Fibroblast of mammary gland (primary cell): ENCODE data around the gene ZDHHC16.

Experiments
- DNase-seq: peaks from one replicate; pipeline ENCODE4 v3.0.0-alpha.2; 2010; ENCODE audit warnings: low read depth
- H3K4me3 ChIP-seq: 2 replicates; pipeline ENCODE4 v1.5.1; 2011; ENCODE audit warnings: low read depth, mild to moderate bottlenecking, low read length, moderate library complexity; ENCODE audit not compliant: control insufficient read depth
- CTCF ChIP-seq: conservative IDR thresholded peaks from 2 replicates; pipeline ENCODE4 v1.5.1; 2011; ENCODE audit warnings: low read depth, low read length, inconsistent platforms; ENCODE audit not compliant: control insufficient read depth, insufficient read depth

Gene ZDHHC16

DNA sequence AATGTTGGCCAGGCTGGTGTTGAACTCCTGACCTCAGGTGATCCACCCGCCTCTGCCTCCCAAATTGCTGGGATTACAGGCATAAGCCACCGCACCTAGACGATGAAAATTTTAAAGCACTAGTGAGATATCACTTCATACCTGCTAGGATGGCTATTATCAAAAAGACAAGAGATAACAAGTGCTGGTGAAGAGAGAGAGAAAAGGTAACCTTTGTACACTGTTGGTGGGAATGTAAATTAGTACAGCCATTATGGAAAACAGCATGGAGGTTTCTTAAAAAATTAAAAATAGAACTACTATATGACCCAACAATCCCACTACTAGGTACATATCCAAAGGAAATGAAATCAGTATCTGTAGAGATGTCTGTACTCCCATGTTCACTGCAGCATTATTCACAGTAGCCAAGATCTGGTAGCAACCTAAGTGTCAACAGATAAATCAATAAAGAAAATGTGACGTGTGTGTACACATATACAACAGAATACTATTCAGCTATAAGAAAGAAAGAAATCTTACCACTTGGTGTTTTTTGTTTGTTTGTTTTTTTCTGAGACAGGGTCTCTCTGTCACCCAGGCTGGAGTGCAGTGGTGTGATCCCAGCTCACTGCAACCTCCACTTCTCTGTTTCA, 39.8 kb downstream of the ZDHHC16 start:
- H3K4me3 ChIP-seq: no peak overlapping the region
- no peak for TF ChIP-seq CTCF
- DNase-seq: no peak

GRCh38 chr10:97490592-97490991, 44.6 kb downstream of the ZDHHC16 start:
- no peak overlapping the region for H3K4me3 ChIP-seq
- no peak for DNase-seq
- TF ChIP-seq CTCF: no peak

GRCh38 chr10:97494151-97494550, 48.2 kb downstream of the ZDHHC16 start:
- no peak overlapping the region for H3K4me3 ChIP-seq
- TF ChIP-seq CTCF: no peak
- peak; percentile 36 for DNase-seq

GRCh38 chr10:97494863-97495506, 49.0 kb downstream of the ZDHHC16 start:
- no peak for TF ChIP-seq CTCF
- no peak overlapping the region for H3K4me3 ChIP-seq
- DNase-seq: peak; percentile 86

DNA sequence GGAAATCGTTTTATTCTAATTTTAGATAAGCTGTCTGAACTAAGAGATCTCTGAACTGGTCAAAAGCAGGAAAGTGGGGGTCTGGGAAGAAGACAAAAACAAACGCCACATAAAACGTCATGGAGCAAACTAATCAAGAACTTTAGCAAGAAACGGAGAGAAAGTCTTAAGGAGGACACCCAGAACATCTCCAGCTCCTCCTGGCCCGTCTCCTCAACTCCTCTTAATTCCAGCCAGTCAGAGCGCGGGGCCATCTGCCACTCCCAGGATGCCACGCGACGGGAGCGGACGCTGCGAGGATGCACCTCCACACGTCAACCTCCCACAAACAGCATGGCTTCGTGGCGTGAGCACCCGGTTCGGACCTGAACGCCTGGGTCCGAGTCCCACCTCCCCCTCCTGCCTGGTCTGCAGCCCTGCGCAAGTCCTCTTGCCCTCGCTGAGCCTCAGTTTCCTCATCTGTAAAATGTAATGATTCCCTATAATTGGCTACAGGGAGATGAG, 51.6 kb downstream of the ZDHHC16 start:
- TF ChIP-seq CTCF: no peak
- H3K4me3 ChIP-seq: peak overlapping the region; percentile 99
- peak; percentile 80 for DNase-seq

DNA sequence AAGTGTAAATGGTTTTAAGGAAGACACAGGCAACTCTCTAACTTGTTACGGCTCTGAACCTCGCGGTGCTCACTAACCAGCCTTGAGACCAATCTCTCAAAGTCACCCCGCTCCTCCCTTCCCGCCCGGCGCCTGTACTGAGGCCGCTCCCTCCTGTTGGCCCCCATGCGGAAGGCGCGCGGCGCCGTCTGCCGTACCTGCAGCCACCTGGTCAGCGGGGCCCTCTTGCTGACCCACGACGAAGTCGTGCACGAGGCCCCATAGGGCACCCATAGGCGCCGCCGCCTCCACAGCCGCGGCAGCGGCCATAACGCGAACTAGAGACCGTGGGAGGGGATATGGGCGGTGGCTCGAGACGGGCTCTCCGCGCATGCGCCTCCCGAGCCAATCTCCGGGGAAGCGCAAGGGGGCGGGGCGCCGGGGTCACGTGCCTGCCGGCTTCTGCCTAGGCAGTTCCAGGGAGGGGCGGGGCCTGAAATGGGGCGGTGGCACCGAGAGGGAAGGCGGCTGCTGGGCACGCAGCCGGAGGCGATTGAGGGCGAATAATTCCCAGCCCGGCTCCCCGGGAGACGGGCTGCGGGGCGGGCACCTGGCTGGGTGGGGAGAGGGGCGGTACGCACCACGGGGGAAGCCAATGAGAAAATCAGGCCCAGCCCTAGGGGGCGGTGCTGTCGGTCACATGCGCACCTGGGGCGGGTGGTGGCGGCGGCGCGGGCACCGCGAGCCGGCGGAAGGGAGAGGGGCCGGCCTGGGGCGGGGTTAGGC, 52.3 kb downstream of the ZDHHC16 start, which contains the start of gene MMS19:
MMS19 (minus strand) TSS at position 347 of the 765 bp plus-strand sequence; CDS start at position 309, 38 bp downstream.
- peak within 1 kb of the TSS; percentile 99 for H3K4me3 ChIP-seq
- peak; percentile 97 for DNase-seq
- no peak for TF ChIP-seq CTCF
